Stimulated activated CD8-positive, alpha-beta memory T cell treated with anti-CD3 and anti-CD28 coated beads, Interleukin-2, amount 100 ng/mL, for 48 hours (primary cell): Measurements from ENCODE around the gene GABBR1.

Source experiments
- DNase-seq, 2 donors: peaks; one replicate each; pipeline ENCODE4 v3.0.0-alpha.2; 2020; ENCODE audit warnings: low read depth in 2 of 2

GABBR1 gene

DNA sequence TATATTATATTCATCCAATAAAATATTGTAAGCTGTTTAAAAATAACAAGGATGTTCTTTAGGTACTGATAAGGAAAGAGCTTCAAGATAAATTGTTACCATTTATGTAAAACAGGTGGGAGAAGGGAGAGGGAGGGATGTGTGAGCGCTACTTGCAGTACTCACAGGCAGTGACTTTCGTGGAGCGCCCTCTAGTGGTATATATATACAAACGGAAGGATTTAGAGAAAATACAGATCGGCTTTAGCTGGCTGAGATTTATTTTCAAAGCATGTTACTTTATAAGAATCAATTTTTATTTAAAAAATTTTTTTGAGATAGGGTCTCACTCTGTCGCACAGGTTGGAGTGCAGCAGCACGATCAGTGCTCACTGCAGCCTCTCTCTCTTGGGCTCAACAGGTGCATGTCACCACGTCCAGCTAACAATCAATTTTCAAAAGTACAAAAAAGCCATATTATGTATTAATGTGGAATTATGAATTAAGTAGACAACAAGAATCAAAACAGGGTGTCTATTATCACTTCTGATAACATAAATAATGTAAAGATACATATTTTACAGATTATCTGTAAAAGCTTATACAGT lies 20.6 kb upstream of the GABBR1 start:
- DNase-seq = no peak

DNA sequence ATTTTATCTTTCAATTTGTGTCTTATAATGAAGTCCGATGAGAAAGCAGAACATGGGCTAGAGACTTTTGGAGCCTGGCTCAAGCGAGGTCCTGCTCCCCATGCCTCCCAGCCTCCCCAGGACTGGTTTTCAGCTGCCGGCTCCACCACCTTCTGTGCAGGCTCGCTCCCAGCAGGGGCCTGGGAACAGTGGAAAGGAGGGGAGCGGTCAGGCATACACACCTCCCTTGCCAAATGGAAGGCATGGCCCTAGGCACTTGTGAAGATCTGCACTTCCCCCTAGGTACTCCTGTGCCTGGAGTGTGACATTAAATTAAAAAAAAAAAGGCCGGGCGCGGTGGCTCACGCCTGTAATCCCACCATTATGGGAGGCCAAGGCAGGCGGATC lies 19.2 kb upstream of the GABBR1 start:
- DNase-seq = no peak

DNA sequence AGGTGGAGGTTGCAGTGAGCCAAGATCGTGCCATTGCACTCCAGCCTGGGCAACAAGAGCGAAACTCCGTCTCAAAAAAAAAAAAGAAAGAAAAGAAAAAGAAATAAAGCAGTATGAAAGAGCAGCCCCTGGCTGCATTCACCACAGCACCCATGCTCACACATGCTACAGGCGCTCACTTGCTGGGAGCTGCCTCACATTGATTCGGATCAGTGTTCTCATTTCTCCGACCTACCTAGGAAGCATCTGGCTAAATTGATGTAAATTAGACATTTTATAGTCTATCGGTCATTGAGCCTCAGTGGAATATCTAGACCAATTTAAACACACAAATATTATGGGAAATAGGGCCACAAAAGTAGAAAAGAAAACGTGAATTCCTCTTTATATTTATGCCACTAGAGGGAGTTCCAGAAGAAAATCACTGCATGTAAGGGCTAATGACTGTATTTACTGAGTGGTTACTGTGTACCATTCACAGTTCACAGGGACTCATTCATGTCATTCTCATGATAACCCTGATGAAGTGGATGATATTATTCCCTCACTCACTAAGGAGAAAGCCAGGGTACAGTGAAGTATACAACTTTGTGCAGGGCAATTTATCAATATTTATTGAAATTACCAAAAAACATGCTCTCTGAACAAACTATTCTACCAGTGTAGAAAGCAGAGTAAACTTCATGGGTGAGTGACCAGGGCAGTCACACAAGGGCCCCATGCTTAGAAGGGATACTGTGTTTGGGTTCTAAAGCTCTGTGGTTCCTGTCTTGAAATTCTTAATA lies 18.6 kb upstream of the GABBR1 start:
- DNase-seq = no peak

DNA sequence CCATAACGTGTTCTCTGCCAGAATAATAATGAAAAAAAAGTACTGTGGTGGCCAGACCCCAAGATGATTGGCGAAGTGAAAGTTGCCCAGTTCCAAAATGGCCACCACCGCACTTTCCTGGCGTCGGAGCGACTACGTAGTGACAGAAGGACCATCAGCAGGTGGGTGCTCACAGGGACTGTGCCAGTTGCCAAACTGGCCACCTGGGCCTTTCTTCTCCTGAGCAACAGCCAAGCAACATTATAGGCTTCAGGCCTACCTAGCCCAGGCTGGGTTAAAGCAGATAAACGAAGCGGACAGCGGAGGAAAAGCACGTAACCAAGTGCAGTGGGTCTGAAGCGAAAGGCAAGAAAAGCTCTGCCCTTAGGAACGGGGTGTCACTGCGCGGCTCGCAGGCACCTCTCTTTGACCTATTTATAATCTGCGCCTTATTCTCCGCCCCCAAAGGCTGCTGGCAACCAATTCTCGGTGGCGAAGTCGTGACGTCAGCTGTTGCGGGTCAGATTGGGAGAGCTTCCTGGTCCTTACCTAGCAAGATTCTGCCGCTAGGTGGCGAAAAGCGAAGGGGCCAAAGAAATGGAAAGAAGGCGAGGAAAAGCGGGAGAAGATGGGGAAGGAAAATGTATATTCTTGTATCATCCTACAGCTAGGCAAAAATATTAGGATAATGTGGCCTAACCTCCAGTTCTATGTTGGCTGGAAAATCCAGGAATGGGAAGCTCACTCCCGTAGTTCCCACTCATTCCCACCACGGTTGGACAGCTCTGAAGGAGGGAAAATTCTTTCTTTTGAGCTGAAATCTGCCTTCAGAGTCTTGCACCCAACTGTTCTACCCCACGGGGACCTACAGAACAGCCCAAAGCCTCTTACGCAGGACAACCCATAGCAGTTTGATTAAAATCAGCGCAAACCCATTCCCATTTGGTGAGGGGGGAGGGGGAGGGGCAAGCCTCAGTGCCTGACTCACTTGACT lies 17.0 kb upstream of the GABBR1 start:
- peak; percentile 88 to 97 for DNase-seq

DNA sequence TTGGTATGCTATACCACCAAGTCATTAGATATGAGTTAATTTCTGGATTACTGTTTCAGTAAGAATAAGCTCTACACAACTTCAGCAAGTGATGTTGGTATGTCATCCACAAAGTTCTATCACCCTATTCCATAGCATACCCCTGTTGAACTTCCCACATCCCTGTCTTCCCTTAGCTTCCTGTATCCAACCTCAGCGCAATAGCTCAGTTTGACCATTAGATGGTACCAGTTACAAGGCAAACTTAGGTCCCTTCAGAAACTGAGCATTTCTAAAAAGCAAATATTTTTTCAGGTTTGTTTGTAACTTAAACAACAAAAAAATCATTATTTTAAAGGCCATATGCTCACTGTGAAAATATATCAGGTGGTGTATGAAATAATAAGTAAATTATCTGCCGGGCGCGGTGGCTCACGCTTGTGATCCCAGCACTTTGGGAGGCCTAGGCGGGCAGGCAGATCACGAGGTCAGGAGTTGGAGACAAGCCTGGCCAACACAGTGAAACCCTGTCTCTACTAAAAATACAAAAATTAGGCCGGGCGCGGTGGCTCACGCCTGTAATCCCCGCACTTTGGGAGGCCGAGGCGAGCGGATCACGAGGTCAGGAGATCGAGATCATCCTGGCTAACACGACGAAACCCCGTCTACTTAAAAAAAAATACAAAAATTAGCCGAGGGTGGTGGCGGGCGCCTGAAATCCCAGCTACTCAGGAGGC lies 15.1 kb upstream of the GABBR1 start:
- no peak for DNase-seq

DNA sequence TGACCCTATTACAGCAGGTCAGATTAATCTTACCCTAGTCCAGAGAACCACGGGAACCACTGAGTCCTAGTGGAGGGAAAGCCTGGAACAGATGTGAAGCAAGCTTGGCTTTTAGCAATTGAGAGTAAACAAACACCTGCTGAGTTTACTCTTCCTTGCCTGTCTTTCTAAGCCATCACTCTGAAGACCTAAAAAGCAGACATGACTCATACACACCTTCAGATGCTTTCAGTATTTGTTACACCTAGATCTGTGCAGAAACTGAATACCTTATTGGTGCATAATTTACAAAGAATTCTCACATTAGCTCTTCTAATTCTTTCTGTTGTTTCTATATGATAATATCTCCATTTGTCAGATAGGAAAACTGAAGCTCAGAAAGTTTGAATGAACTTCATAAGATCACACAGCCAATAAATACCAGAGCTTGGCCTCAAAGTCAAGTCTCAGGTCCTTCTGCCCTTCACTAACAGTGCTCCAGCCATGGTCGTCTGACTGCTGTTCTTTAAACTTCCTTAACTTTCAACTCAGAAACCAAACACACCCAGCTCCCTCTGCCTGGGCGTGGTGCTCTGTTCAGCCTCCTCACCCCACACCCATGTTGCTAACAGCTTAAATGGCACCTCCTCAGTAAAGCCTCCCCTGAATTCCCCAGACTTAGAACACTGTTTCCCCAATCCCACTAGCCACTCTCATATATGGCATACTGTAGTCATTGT lies 8.6 kb upstream of the GABBR1 start:
- no peak for DNase-seq

DNA sequence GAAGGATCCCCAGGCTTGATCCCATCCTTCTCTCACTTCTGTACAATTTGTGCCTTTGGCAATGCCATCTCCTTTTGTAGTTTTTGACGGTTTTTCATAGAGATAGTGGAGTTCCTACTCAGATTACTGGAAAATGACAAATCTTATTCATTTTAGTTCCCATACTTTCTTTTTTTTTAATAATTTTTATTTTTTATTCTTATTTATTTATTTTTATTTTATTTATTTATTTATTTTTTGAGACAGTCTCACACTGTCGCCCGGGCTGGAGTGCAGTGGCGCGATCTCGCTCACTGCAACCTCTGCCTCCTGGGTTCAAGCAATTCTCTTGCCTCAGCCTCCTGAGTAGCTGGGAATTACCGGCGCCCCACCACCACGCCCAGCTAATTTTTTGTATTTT lies 4.3 kb upstream of the GABBR1 start:
- no peak for DNase-seq

DNA sequence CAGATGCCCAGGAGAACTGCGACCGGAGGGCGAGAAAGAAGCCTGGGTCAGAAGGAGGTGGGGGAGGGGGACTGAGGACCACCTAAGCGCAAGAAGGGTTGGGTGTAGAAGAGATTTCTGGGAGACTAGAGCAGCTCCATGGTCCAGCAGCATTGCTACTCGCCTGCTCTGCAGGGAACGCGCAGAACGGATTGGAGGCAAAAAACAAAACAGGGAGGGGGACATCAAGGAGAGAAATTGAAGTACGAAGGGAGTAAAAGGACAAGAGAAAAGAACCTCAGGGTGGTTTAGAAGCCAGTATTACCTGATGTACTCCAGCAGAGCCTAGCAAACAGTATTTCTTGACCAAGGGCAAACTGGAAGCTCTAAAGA lies 537 bp upstream of the GABBR1 start:
- DNase-seq = no peak

DNA sequence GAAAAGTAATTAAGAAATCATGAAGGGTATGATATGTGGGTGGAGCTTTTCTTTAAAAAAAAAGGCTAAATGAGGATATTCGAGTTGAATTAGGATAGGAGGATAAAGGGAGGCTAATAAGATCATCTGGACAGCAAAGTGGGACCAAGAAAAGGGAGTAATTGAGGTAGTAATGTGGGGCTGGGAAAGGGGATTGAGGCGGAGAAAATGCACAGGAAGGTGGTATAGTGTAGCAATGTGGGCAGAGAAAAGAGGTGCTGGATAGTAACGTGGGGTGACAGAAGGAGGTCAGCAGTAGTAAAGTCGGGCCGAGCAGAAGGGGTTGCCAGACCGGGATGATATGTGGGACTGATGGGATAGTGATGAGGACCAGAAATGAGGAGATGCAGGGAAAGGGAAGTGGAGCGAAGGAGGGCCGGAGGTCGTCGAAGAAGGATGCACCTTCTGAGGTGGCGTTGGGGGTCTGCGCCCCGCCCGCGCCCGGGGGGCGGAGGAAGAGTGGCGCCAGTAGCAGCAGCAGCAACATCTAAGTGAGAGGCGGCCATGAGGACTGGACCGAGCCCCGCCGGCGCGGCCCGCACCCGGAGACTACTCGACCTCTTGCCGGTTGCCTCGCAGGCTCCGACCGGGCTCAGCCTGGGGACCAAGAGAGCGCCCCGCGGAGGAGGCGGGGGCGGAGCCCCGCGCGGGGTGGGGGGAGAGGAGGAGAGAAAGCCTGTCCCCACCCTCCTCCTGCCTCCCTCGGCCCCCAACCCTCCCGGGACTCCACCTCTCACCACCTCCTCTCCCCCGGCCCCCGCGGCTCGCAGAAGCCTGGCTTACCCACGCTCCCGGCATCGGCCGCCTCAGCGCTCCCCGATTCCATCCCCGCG lies 887 bp downstream of the GABBR1 start:
- peak; percentile 19 to 25 for DNase-seq

DNA sequence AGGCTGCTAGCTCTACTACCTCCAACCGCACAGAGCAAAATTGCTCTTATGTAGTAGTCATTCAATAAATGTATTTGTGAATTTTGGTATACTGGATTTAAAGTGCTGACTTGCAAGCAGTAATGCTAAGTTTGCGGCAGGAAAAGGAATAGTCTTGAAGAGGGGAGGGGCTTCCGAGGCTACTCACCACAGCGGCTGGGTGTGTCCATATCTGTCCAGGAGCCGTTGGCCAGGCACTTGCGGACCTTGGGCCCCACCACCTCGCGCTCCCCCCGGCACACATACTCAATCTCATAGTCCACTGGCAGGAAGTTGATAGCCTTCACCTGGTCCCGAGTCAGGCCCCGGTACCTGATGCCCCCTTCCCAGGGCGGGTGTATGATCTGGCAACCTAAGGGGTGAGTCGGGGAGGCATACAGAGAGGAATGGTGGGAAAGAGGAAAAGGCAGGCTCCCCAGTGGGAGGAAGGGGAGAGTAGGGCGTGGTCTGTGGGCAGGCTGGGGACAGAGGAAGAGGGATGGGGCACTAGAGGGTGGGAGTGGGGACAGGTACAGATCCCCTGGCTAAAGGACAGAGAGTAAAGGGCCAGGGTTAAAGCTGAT lies 1.7 kb downstream of the GABBR1 start:
- DNase-seq = no peak

DNA sequence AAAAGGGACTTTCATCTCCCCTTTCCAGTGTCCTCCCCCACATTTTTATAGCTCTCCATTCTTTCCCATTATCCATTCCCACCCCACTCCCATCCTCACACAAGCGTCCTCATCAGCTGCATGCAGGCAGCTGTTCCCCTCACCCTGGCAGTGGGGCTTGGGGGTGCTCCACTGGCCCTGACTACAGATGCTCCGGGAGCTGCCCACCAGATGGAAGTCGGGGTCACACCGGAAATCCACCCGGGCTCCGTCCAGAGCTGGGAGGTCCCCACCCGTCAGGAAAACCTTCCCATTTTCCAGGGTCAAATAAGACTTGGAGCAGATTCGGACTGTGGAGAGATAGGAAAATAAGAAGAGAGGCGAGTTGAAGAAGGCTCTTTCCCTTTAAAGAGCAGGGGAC lies 2.7 kb downstream of the GABBR1 start:
- no peak for DNase-seq

DNA sequence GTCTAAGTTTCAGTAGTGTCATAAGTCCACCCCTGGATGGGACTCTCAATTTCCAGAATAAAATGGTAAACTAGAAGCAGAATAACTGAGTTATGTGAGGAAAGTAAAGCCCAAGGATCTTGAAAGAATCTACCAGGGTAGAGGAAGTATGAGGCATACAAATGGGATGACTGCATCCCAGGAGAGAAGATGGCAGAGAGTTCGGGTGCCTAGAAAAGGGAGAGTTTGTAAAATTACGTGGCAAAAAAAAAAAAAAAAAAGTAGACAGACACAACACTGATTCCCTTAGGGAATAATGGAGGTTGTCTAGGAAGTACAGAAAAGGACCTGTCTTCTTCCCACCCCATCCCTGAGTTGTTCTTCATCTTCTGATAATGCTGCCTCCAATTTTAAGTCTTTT lies 3.4 kb downstream of the GABBR1 start:
- DNase-seq = no peak

DNA sequence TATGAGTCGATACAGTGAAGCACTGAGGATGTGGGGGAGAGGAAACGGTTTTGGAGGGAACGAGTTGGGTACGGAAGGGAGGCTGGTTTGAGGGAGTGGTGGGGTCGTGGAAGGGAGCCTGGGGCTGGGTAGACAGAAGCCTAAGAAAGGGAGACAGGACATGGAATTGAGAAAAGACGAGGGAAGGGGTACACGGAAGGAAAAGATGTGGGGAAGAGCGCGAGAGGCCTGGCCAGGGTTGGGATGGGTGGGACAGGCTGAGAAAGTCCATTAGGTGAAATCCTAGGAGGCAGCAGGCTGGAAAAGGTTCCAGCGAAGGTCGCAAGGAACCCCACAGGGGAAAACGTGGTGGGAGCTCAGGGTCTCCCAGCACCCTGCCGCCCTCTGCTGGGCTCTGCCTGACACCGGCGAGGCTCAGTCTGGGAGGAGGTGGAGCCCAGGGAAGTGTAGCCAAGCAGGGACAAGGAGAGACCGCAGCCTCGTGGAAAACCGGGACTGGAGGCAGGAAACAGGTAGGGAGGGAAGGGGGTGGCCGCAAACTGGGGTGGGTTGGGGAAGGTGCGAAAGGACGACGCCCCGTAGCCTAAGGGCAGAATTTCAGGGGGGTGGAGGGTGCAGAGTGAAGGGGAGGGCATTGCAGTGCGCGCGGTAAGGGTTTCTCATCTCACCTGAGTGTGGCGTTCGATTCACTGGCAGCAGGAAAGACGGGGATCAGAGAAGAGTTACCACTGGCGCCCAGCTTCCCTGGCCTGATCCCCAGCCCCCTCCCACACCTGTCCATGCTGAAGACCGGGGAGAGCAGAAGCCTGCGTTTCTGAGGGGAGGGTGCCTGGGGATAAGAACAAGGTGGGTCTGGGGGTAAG lies 4.3 kb downstream of the GABBR1 start:
- DNase-seq = peak; percentile 37 to 50

DNA sequence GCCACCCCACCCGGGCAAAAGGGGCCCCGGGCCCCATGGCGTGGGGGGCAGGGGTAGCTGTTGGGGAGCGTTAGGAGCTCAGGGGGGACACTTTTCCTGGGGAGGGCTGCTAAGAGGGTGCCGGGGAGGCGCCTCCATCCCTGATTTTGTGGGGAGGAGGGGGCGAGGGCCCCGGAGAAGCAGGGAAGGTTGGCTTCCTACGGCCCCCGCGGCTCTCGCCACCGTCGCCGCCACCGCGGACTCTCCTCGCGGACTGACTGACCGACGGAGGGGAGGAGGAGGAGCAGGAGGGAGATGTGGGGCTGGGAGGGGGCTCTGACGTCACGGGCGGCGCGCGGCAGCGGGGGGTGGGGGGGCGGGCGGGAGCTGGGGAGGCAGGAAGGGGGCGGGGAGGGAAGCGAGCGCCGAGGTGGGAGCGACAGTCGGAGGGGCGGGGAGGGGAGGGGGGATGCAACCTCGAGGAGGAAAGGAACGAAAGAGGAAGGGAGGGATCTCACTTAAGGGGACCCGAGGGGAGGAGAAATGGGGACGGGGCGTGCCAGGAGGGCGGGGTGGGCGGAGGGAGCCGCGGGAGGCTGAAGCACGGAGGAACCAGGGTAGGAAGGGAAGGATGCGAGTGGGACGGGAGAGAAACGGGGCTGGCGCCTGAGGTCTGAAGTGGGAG lies 5.1 kb downstream of the GABBR1 start:
- DNase-seq = peak; percentile 17 to 23

DNA sequence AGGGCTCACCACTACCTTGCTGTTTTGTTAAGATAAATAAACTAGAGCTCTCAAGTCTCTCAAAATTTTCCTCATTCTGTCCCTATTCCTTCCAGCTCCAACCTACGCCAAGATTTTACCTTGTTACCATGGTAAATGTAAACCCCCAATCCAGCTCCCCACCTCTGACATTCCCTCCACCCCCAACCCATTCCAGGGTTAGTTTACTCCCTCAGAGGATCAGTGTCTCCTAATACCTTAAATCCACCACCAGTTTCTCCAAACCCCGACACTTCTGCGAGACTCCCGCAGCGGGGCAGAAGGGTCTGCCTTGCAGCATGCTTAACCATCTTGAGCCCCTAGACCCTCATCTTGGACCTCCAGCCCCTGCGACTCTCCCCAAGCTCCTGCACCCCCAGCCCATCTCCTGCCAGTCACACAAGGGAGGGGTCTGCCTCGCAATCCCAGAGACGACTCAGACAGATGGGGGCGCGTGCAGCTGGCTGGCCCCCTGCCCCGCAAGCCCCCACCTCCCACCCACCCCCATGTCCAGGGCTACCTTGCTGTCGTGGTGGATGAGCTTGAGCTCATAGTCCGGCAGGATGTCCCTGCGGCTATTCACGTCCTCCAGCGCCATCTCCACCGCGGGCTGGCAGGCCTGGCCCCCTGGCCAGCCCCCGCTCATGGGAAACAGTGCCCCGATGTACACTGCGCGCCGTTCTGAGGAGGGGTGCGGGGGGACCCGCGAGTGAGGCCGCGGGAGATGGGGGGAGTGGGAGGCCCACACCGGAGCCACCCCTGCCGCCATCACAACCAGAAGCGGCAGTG lies 5.8 kb downstream of the GABBR1 start:
- DNase-seq = no peak

DNA sequence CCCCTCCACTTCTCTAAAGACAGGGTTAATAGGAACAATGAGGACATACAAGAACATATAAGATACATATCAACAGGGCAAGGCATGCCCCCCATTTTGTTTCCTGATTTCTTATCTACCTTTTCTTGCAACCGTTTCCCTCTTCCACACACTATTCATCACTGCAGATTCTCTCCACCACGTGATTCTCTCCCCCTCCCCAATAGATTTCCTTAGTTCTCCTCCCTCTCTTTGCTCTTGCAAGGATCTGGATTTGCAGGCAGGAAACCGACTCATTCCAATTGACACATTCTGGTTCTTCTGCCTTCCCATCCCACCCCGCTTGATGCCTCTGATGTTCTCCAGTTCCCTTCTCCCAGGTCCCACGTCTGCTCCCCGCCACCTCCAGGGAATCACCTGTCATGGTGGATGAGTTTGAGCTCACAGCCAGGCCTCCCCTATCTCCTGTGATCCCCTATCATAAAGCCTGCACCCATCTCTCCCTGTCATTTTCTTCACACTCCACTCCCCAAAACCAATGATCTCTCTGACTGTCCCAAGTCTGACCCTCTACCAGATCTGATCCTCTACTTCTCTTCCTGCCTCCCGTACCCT lies 7.5 kb downstream of the GABBR1 start:
- no peak for DNase-seq

DNA sequence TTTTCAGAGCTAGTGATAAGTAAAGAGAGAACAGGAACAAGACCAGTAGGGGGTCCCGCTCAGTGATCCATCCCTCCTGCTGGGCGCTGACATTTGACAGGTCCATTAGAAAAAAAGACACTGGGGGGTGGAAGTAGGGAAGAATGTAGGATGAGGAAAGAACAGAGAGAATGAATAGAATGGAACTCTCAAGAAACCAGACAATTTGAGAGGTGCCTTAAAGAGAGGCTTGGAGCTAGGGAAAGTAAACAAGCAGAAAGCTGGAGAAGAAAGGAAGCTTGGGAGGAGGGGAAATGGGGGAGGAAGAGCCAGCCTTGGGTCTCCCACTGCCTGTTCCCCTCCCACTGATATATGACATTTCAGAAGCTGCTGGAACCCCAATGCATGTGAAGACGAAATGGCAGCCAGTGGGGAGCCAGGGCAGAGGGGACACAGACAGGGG lies 8.4 kb downstream of the GABBR1 start:
- no peak for DNase-seq
